Neural progenitor cell (in vitro differentiated cells): Measurements from ENCODE around the gene HAT1.

Experiments
- CTCF ChIP-seq: fragments of 200-600 bp; sonication (generic); IDR thresholded peaks from 2 replicates; pipeline ENCODE4 v1.5.1; 2017; ENCODE audit warnings: antibody characterized with exemption, mild to moderate bottlenecking
- EZH2 ChIP-seq: fragments of 200-600 bp; sonication (generic); IDR thresholded peaks from 2 replicates; pipeline ENCODE4 v1.6.1; 2017; ENCODE audit warnings: antibody characterized with exemption, mild to moderate bottlenecking, moderate library complexity
- EZH2phosphoT487 ChIP-seq: fragments of 200-600 bp; sonication (generic); IDR thresholded peaks from 2 replicates; pipeline ENCODE4 v1.6.1; 2017; ENCODE audit warnings: antibody characterized with exemption

- TF ChIP-seq CTCF (no peak), EZH2phosphoT487 (no peak), EZH2 (no peak)
These were observed 40.9 kb downstream of the HAT1 start for GRCh38 chr2:171963198-171963597.
